K562 (cell line): Measurements from ENCODE around the gene KCNG1. TPM values are rescaled to one million over a fixed set of nuclear protein-coding genes. Genes with fewer than 3 reads are reported as not detected.

Source experiments
- ETV5 ChIP-seq: sonication (generic); formaldehyde crosslinking; IDR thresholded peaks from 2 replicates; pipeline ENCODE4 v1.4.0; 2020; ENCODE audit warnings: low read depth, mild to moderate bottlenecking, missing genetic modification reagents
- FOSL1 ChIP-seq: fragments of 200-800 bp; sonication (Bioruptor generic); conservative IDR thresholded peaks from 2 replicates; pipeline ENCODE4 v1.6.1; 2016; ENCODE audit warnings: missing genetic modification characterization, missing compliant biosample characterization
- JUND ChIP-seq, 2 experiments: IDR thresholded peaks; 2 replicates in 1 of 2; 3 replicates in 1 of 2; pipeline ENCODE4 v1.6.1; 2011; ENCODE audit warnings: borderline replicate concordance in 2 of 2, low read depth in 2 of 2, low read length in 2 of 2, improper control_type of control experiment in 1 of 2, missing biosample characterization in 1 of 2, missing genetic modification characterization in 1 of 2, missing genetic modification reagents in 1 of 2
- KHSRP ChIP-seq: fragments of 450-650 bp; IDR thresholded peaks from 2 replicates; pipeline ENCODE4 v1.6.1; 2017
- SUPT5H ChIP-seq: fragments of 450-650 bp; IDR thresholded peaks from 2 replicates; pipeline ENCODE4 v1.6.1; 2016
- ZNF699 ChIP-seq: fragments of 250-450 bp; sonication (Bioruptor Pico); IDR thresholded peaks from 2 replicates; pipeline ENCODE4 v1.8.0; 2021; ENCODE audit warnings: mild to moderate bottlenecking, moderate library complexity; ENCODE audit not compliant: insufficient replicate concordance
- polyA plus RNA-seq, 8 experiments: library from polyadenylated mRNA; depleted of rRNA in 4 of 8; stranded (reverse) in 5 of 8; unstranded in 3 of 8; fragments of >200 nt; fragmentation: Nextera tagmentation in 2 of 8; fragmentation: Illumina TruSeq in 1 of 8; extraction: Ambion mirVana in 2 of 8; extraction: Trizol in 1 of 8; gene quantifications; 2 replicates each; pipeline versions ENCODE4 v1.2.1 to v1.2.3, GENCODE V29; 2011 to 2014; ENCODE audit warnings: inconsistent platforms in 1 of 8, missing spikeins in 1 of 8
- total RNA-seq, 7 experiments: library from RNA; depleted of rRNA in 6 of 7; stranded (reverse); fragments of >200 nt in 6 of 7; fragmentation: Illumina TruSeq in 2 of 7; extraction: Trizol in 2 of 7; gene quantifications; 2 replicates each; pipeline versions ENCODE4 v1.2.1 to v1.2.3, GENCODE V29; 2011 to 2021; ENCODE audit warnings: low replicate concordance in 1 of 7
- TF ChIP-seq, protein P1 (sequence below): sonication (generic); formaldehyde crosslinking; IDR thresholded peaks from 2 replicates; pipeline ENCODE4 v1.8.1; 2023; ENCODE audit warnings: mild to moderate bottlenecking, missing genetic modification reagents
- TF ChIP-seq, protein P2 (sequence below), 2 experiments: fragments of 450-650 bp in 1 of 2; sonication (generic) in 1 of 2; formaldehyde crosslinking in 1 of 2; IDR thresholded peaks in 1 of 2; conservative IDR thresholded peaks in 1 of 2; 2 replicates each; pipeline versions ENCODE4 v1.6.1 to v1.8.1; 2016 to 2023; ENCODE audit warnings: mild to moderate bottlenecking in 2 of 2, moderate library complexity in 2 of 2, inconsistent platforms in 1 of 2, missing genetic modification reagents in 1 of 2
- TF ChIP-seq, protein P3 (sequence below): fragments of 450-650 bp; IDR thresholded peaks from 2 replicates; pipeline ENCODE4 v1.7.1; 2018; ENCODE audit warnings: mild to moderate bottlenecking, low read depth; ENCODE audit not compliant: partially characterized antibody
- TF ChIP-seq, protein P4 (sequence below): fragments of 450-650 bp; formaldehyde crosslinking; IDR thresholded peaks from 2 replicates; pipeline ENCODE4 v1.4.0; 2020; ENCODE audit warnings: mild to moderate bottlenecking, moderate library complexity
- TF ChIP-seq, protein P5 (sequence below): sonication (generic); formaldehyde crosslinking; IDR thresholded peaks from 2 replicates; pipeline ENCODE4 v1.8.0; 2022; ENCODE audit warnings: mild to moderate bottlenecking, missing genetic modification reagents

The KCNG1 gene
- total and polyA plus RNA-seq, 9 of the 15 experiments (the other 6 are each of a cell fraction or from before 2014, with no cell fraction given) = 0.06 to 1.5 (median 0.22) TPM; not detected in 2

DNA sequence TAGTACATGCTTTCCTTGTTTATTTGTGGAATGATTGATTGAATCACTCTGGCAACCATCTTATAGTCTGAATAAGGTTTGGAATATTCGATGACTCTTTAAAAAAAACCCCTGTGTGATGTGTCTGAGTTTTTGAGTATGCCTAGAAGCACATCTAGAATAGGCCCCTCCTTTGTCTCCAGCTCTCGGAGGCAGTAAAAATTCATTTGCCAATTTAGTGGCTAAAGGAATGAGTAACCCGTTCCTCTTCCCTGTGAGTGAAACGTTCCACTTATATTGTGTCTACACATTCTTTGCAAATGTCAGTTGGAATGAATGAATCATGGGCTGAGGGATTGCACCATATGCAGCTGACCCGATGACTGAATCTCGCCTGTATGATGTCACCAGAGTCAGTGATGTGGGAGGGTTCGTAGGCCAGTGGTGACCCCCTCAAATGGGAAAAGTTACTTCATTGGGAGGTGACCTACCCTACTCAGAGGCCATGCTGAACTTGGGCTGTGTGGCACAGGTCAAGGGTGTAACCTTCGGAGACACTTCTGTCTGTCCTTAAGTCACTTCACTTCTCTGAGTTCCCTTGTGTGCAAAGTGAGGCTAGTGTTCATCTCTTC lies 42.7 kb downstream of the KCNG1 start (continued):
- TF ChIP-seq, protein P1, sequence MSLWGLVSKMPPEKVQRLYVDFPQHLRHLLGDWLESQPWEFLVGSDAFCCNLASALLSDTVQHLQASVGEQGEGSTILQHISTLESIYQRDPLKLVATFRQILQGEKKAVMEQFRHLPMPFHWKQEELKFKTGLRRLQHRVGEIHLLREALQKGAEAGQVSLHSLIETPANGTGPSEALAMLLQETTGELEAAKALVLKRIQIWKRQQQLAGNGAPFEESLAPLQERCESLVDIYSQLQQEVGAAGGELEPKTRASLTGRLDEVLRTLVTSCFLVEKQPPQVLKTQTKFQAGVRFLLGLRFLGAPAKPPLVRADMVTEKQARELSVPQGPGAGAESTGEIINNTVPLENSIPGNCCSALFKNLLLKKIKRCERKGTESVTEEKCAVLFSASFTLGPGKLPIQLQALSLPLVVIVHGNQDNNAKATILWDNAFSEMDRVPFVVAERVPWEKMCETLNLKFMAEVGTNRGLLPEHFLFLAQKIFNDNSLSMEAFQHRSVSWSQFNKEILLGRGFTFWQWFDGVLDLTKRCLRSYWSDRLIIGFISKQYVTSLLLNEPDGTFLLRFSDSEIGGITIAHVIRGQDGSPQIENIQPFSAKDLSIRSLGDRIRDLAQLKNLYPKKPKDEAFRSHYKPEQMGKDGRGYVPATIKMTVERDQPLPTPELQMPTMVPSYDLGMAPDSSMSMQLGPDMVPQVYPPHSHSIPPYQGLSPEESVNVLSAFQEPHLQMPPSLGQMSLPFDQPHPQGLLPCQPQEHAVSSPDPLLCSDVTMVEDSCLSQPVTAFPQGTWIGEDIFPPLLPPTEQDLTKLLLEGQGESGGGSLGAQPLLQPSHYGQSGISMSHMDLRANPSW (CRISPR knock-in tag) = no peak
- TF ChIP-seq, protein P2, sequence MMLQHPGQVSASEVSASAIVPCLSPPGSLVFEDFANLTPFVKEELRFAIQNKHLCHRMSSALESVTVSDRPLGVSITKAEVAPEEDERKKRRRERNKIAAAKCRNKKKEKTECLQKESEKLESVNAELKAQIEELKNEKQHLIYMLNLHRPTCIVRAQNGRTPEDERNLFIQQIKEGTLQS (IDR thresholded peaks at IDR 0.05) = peak; percentile 97
- TF ChIP-seq, protein P2 (CRISPR knock-in tag; conservative IDR thresholded peaks at IDR 0.05) = no peak
- TF ChIP-seq, protein P3, sequence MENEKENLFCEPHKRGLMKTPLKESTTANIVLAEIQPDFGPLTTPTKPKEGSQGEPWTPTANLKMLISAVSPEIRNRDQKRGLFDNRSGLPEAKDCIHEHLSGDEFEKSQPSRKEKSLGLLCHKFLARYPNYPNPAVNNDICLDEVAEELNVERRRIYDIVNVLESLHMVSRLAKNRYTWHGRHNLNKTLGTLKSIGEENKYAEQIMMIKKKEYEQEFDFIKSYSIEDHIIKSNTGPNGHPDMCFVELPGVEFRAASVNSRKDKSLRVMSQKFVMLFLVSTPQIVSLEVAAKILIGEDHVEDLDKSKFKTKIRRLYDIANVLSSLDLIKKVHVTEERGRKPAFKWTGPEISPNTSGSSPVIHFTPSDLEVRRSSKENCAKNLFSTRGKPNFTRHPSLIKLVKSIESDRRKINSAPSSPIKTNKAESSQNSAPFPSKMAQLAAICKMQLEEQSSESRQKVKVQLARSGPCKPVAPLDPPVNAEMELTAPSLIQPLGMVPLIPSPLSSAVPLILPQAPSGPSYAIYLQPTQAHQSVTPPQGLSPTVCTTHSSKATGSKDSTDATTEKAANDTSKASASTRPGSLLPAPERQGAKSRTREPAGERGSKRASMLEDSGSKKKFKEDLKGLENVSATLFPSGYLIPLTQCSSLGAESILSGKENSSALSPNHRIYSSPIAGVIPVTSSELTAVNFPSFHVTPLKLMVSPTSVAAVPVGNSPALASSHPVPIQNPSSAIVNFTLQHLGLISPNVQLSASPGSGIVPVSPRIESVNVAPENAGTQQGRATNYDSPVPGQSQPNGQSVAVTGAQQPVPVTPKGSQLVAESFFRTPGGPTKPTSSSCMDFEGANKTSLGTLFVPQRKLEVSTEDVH = no peak
- TF ChIP-seq KHSRP (no peak), ETV5 (CRISPR knock-in tag) (no peak), SUPT5H (no peak), ZNF699 (no peak), JUND (IDR thresholded peaks at IDR 0.05; ENCODE audit: borderline replicate concordance, low read depth, low read length) (peak; percentile 84), JUND (tag; IDR thresholded peaks at IDR 0.05; ENCODE audit: borderline replicate concordance, low read depth, low read length) (peak; percentile 68; the same call in 2 of the 3 replicates), FOSL1 (peak; percentile 96)
- TF ChIP-seq, protein P4, sequence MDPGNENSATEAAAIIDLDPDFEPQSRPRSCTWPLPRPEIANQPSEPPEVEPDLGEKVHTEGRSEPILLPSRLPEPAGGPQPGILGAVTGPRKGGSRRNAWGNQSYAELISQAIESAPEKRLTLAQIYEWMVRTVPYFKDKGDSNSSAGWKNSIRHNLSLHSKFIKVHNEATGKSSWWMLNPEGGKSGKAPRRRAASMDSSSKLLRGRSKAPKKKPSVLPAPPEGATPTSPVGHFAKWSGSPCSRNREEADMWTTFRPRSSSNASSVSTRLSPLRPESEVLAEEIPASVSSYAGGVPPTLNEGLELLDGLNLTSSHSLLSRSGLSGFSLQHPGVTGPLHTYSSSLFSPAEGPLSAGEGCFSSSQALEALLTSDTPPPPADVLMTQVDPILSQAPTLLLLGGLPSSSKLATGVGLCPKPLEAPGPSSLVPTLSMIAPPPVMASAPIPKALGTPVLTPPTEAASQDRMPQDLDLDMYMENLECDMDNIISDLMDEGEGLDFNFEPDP (CRISPR knock-in tag) = no peak
- TF ChIP-seq, protein P5, sequence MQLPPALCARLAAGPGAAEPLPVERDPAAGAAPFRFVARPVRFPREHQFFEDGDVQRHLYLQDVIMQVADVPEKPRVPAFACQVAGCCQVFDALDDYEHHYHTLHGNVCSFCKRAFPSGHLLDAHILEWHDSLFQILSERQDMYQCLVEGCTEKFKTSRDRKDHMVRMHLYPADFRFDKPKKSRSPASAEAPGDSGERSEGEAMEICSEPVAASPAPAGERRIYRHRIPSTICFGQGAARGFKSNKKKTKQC (CRISPR knock-in tag) = no peak
